K562 (cell line): Measurements from ENCODE around the gene CCNT1. TPM values are rescaled to one million over a fixed set of nuclear protein-coding genes. Genes with fewer than 3 reads are reported as not detected.
A peak's percentile ranks its signal among the peaks of the same experiment; 100 is the strongest.

Experiments used
- ARID4B ChIP-seq: sonication (generic); formaldehyde crosslinking; IDR thresholded peaks from 2 replicates; pipeline ENCODE4 v1.8.0; 2022; ENCODE audit warnings: mild to moderate bottlenecking, missing genetic modification reagents
- C11orf30 ChIP-seq: fragments of 450-650 bp; IDR thresholded peaks from 2 replicates; pipeline ENCODE4 v1.6.1; 2016; ENCODE audit warnings: low read depth, mild to moderate bottlenecking
- GABPA ChIP-seq: fragments of 200-800 bp; sonication (Bioruptor generic); conservative IDR thresholded peaks from 2 replicates; pipeline ENCODE4 v1.6.1; 2016; ENCODE audit warnings: low read depth, missing genetic modification characterization, missing compliant biosample characterization
- HSF4 ChIP-seq: fragments of 250-450 bp; sonication (Bioruptor Pico); IDR thresholded peaks from 2 replicates; pipeline ENCODE4 v2.1.2; 2022; ENCODE audit warnings: mild to moderate bottlenecking, moderate library complexity, borderline replicate concordance
- KDM5B ChIP-seq: fragments of 200-600 bp; sonication (generic); IDR thresholded peaks from 2 replicates; pipeline ENCODE4 v1.6.1; 2012; ENCODE audit warnings: low read depth, mild to moderate bottlenecking, moderate library complexity, low read length, control low read depth, inconsistent platforms; ENCODE audit not compliant: insufficient replicate concordance
- MCM3 ChIP-seq: fragments of 450-650 bp; IDR thresholded peaks from 2 replicates; pipeline ENCODE4 v1.6.1; 2016
- NR2C2 ChIP-seq, 2 experiments: fragments of 200-800 bp in 1 of 2; sonication (Bioruptor generic) in 1 of 2; sonication (generic) in 1 of 2; formaldehyde crosslinking in 1 of 2; IDR thresholded peaks; 2 replicates each; pipeline versions ENCODE4 v1.6.1 to v1.8.0; 2016 to 2022; ENCODE audit warnings: mild to moderate bottlenecking in 1 of 2, missing compliant biosample characterization in 1 of 2, missing genetic modification characterization in 1 of 2, missing genetic modification reagents in 1 of 2
- PBX2 ChIP-seq, 2 experiments: IDR thresholded peaks in 1 of 2; conservative IDR thresholded peaks in 1 of 2; 2 replicates each; pipeline ENCODE4 v1.6.1; 2016; ENCODE audit warnings: low read depth in 2 of 2, mild to moderate bottlenecking in 1 of 2, missing compliant biosample characterization in 1 of 2, missing genetic modification characterization in 1 of 2, moderate library complexity in 1 of 2
- PHF20 ChIP-seq: fragments of 450-650 bp; IDR thresholded peaks from 2 replicates; pipeline ENCODE4 v1.6.1; 2018; ENCODE audit not compliant: partially characterized antibody
- SMAD1 ChIP-seq: fragments of 150-350 bp; IDR thresholded peaks from 2 replicates; pipeline ENCODE4 v1.6.1; 2014; ENCODE audit warnings: low read length, low read depth; ENCODE audit not compliant: partially characterized antibody
- SP2 ChIP-seq: IDR thresholded peaks from 2 replicates; pipeline ENCODE4 v1.6.1; 2011; ENCODE audit warnings: mild to moderate bottlenecking, low read depth, low read length, moderate library complexity; ENCODE audit not compliant: poor library complexity, severe bottlenecking; ENCODE audit errors: extremely low read depth
- TBP ChIP-seq: optimal IDR thresholded peaks from 2 replicates; pipeline ENCODE3; 2011; ENCODE audit warnings: low read depth, low read length, improper control_type of control experiment
- U2AF1 ChIP-seq: fragments of 200-400 bp; formaldehyde crosslinking; optimal IDR thresholded peaks from 2 replicates; pipeline ENCODE3; 2017; ENCODE audit warnings: mild to moderate bottlenecking, low read depth, low read length, moderate library complexity
- ZNF224 ChIP-seq: sonication (generic); formaldehyde crosslinking; IDR thresholded peaks from 2 replicates; pipeline ENCODE4 v1.8.0; 2022; ENCODE audit warnings: mild to moderate bottlenecking, missing genetic modification reagents
- ZNF561 ChIP-seq: fragments of 450-650 bp; formaldehyde crosslinking; conservative IDR thresholded peaks from 2 replicates; pipeline ENCODE4 v1.4.0; 2020; ENCODE audit warnings: mild to moderate bottlenecking, moderate library complexity
- polyA plus RNA-seq, 8 experiments: library from polyadenylated mRNA; depleted of rRNA in 4 of 8; stranded (reverse) in 5 of 8; unstranded in 3 of 8; fragments of >200 nt; fragmentation: Nextera tagmentation in 2 of 8; fragmentation: Illumina TruSeq in 1 of 8; extraction: Ambion mirVana in 2 of 8; extraction: Trizol in 1 of 8; gene quantifications; 2 replicates each; pipeline versions ENCODE4 v1.2.1 to v1.2.3, GENCODE V29; 2011 to 2014; ENCODE audit warnings: inconsistent platforms in 1 of 8, missing spikeins in 1 of 8
- total RNA-seq, 7 experiments: library from RNA; depleted of rRNA in 6 of 7; stranded (reverse); fragments of >200 nt in 6 of 7; fragmentation: Illumina TruSeq in 2 of 7; extraction: Trizol in 2 of 7; gene quantifications; 2 replicates each; pipeline versions ENCODE4 v1.2.1 to v1.2.3, GENCODE V29; 2011 to 2021; ENCODE audit warnings: low replicate concordance in 1 of 7
- TF ChIP-seq, protein P1 (sequence below): sonication (generic); formaldehyde crosslinking; IDR thresholded peaks from 2 replicates; pipeline ENCODE4 v1.8.0; 2022; ENCODE audit warnings: mild to moderate bottlenecking, missing genetic modification reagents

The CCNT1 gene
- total and polyA plus RNA-seq, 9 of the 15 experiments (the other 6 are each of a cell fraction or from before 2014, with no cell fraction given) = 9.7 to 52.4 (median 33.4) TPM

GRCh38 chr12:48681710-48682532 lies 34.6 kb downstream of the CCNT1 start, which contains the start of gene KANSL2 (continued):
- TF ChIP-seq, protein P1, sequence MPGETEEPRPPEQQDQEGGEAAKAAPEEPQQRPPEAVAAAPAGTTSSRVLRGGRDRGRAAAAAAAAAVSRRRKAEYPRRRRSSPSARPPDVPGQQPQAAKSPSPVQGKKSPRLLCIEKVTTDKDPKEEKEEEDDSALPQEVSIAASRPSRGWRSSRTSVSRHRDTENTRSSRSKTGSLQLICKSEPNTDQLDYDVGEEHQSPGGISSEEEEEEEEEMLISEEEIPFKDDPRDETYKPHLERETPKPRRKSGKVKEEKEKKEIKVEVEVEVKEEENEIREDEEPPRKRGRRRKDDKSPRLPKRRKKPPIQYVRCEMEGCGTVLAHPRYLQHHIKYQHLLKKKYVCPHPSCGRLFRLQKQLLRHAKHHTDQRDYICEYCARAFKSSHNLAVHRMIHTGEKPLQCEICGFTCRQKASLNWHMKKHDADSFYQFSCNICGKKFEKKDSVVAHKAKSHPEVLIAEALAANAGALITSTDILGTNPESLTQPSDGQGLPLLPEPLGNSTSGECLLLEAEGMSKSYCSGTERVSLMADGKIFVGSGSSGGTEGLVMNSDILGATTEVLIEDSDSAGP (CRISPR knock-in tag) = peak; percentile 69; the same call in 1 of the 2 replicates
- TF ChIP-seq ARID4B (CRISPR knock-in tag) = peak; percentile 87
- peak; percentile 80 for TF ChIP-seq PHF20
- 0 out of 2 replicates have a peak, but pooled peaks have one; percentile 30 for TF ChIP-seq HSF4 (CRISPR knock-in tag)
- TF ChIP-seq U2AF1 = no peak
- TF ChIP-seq ZNF561 (CRISPR knock-in tag) = 0 out of 2 replicates have a peak, but pooled peaks have one; percentile 23
- peak; percentile 99 for TF ChIP-seq KDM5B
- no peak for TF ChIP-seq MCM3
- TF ChIP-seq SMAD1 = no peak
- TF ChIP-seq NR2C2 (CRISPR knock-in tag; IDR thresholded peaks at IDR 0.05) = peak; percentile 88
- no peak for TF ChIP-seq NR2C2 (tag; IDR thresholded peaks at IDR 0.05)
- peak; percentile 39; the same call in 1 of the 2 replicates for TF ChIP-seq GABPA (tag)
- peak; percentile 67 for TF ChIP-seq C11orf30
- TF ChIP-seq ZNF224 (CRISPR knock-in tag) = peak; percentile 79
- TF ChIP-seq PBX2 (CRISPR knock-in tag; IDR thresholded peaks at IDR 0.05; ENCODE audit: low read depth) = peak; percentile 55; the same call in 1 of the 2 replicates
- TF ChIP-seq PBX2 (tag; conservative IDR thresholded peaks at IDR 0.05; ENCODE audit: low read depth) = peak; percentile 95
- peak; percentile 95 for TF ChIP-seq TBP
- TF ChIP-seq SP2 = peak; percentile 74
